ENCODE results near the gene MT1F. TPM values are rescaled to one million over a fixed set of nuclear protein-coding genes. Genes with fewer than 3 reads are reported as not detected.

The MT1F gene
- total RNA-seq, 4 donors from 2014 or later: 1.7 to 4.6 TPM; not detected in 2

- H3K36me3 ChIP-seq: no peaks in the 10 kb centered on the region
- ATAC-seq: peak; percentile 78
- no peaks in the 10 kb centered on the region for H3K27me3 ChIP-seq
- H3K9me3 ChIP-seq: no peaks in the 10 kb centered on the region
- peaks cover 0 to 39% (median 3%) of the 10 kb centered on the region in 3 donors for H3K4me1 ChIP-seq
- TF ChIP-seq EP300 (IDR thresholded peaks at IDR 0.05) (no peak), POLR2AphosphoS5 (IDR thresholded peaks at IDR 0.05) (peak; percentile 61)
- WGBS, 2 donors (ENCODE audit: low coverage in 1 of 2): 32% methylated on average over 7 of the region's 16 CpGs; no CpG with 5 or more reads in 1 of the 2 donors
- H3K4me3 ChIP-seq: peak overlapping the region; percentile 46 to 68
- H3K27ac ChIP-seq: peak overlapping the region; percentile 58 to 95 (median 92)
These were observed 31.7 kb upstream of the MT1F start for GRCh38 chr16:56625943-56626654.

GRCh38 chr16:56626685-56627084 lies 31.1 kb upstream of the MT1F start:
- WGBS, 2 donors (ENCODE audit: low coverage in 1 of 2): no CpG with 5 or more reads among the region's 7 CpGs
- peak overlapping the region; percentile 58 to 95 (median 92) for H3K27ac ChIP-seq
- ATAC-seq: no peak

GRCh38 chr16:56628486-56629350 lies 29.0 kb upstream of the MT1F start:
- Histone ChIP-seq H3K4me1 (peaks cover 0 to 46% (median 6%) of the 10 kb centered on the region in 3 donors), H3K4me3 (no peak overlapping the region), H3K9me3 (no peaks in the 10 kb centered on the region), H3K27me3 (peaks cover 12% of the 10 kb centered on the region), H3K27ac (peak overlapping the region in 3 of 4 donors; percentile 5 to 94 (median 91)), H3K36me3 (no peaks in the 10 kb centered on the region)
- 74 to 75% methylated on average over 4 of the region's 9 CpGs for WGBS, 2 donors (ENCODE audit: low coverage in 1 of 2)
- ATAC-seq: no peak
- no peak for TF ChIP-seq CTCF (IDR thresholded peaks at IDR 0.05)
- no peak for TF ChIP-seq EP300 (IDR thresholded peaks at IDR 0.05)
- no peak for TF ChIP-seq POLR2AphosphoS5 (IDR thresholded peaks at IDR 0.05)
- TF ChIP-seq POLR2A (IDR thresholded peaks at IDR 0.05): no peak

More at GRCh38 chr16:56626685-56627084, 31.1 kb upstream of the MT1F start:
- Histone ChIP-seq H3K4me1 (peaks cover 0 to 40% (median 3%) of the 10 kb centered on the region in 3 donors), H3K27me3 (no peaks in the 10 kb centered on the region), H3K9me3 (no peaks in the 10 kb centered on the region), H3K36me3 (no peaks in the 10 kb centered on the region), H3K4me3 (peak overlapping the region; percentile 46 to 68)
- TF ChIP-seq CTCF (IDR thresholded peaks at IDR 0.05) (no peak), POLR2A (IDR thresholded peaks at IDR 0.05) (no peak)

GRCh38 chr16:56629531-56629930 lies 28.2 kb upstream of the MT1F start:
- peak overlapping the region in 2 of 4 donors; percentile 5 to 53 for H3K27ac ChIP-seq
- no peak overlapping the region for H3K4me3 ChIP-seq
- ATAC-seq: no peak
- WGBS, 2 donors (ENCODE audit: low coverage in 1 of 2): 90 to 100% methylated on average over 2 of the region's 3 CpGs
- no peak for TF ChIP-seq POLR2A (IDR thresholded peaks at IDR 0.05)
- TF ChIP-seq CTCF (IDR thresholded peaks at IDR 0.05): no peak
- no peak for TF ChIP-seq POLR2AphosphoS5 (IDR thresholded peaks at IDR 0.05)
- no peak for TF ChIP-seq EP300 (IDR thresholded peaks at IDR 0.05)
- H3K27me3 ChIP-seq: peaks cover 20% of the 10 kb centered on the region
- H3K9me3 ChIP-seq: no peaks in the 10 kb centered on the region
- peaks cover 0 to 45% (median 6%) of the 10 kb centered on the region in 3 donors for H3K4me1 ChIP-seq
- no peaks in the 10 kb centered on the region for H3K36me3 ChIP-seq

GRCh38 chr16:56630134-56630533 lies 27.6 kb upstream of the MT1F start:
- peaks cover 0 to 43% (median 4%) of the 10 kb centered on the region in 3 donors for H3K4me1 ChIP-seq
- no peaks in the 10 kb centered on the region for H3K9me3 ChIP-seq
- H3K27ac ChIP-seq: no peak overlapping the region
- TF ChIP-seq EP300 (IDR thresholded peaks at IDR 0.05) (no peak), POLR2AphosphoS5 (IDR thresholded peaks at IDR 0.05) (no peak), POLR2A (IDR thresholded peaks at IDR 0.05) (no peak), CTCF (IDR thresholded peaks at IDR 0.05) (no peak)
- peaks cover 26% of the 10 kb centered on the region for H3K27me3 ChIP-seq
- H3K36me3 ChIP-seq: no peaks in the 10 kb centered on the region
- H3K4me3 ChIP-seq: no peak overlapping the region
- ATAC-seq: no peak
- 60% methylated on average over 3 of the region's 3 CpGs; no CpG with 5 or more reads in 1 of the 2 donors for WGBS, 2 donors (ENCODE audit: low coverage in 1 of 2)

All from gastroesophageal sphincter (tissue), 4 donors.